ENCODE data around the gene CSTF1. TPM values are rescaled to one million over a fixed set of nuclear protein-coding genes. Genes with fewer than 3 reads are reported as not detected.

Gene CSTF1
- total RNA-seq, 1 donor from 2014 or later: 19.5 TPM

GRCh38 chr20:56422824-56423189 is 30.4 kb downstream of the CSTF1 start:
- DNase-seq: no peak
- intact Hi-C loops (cut with micrococcal nuclease): no loop called here
- peak; percentile 41 for ATAC-seq

- intact Hi-C loops (cut with micrococcal nuclease): no loop called here
- ATAC-seq (no peak), DNase-seq (no peak)
Measured at GRCh38 chr20:56423211-56423610, 30.8 kb downstream of the CSTF1 start.

- ATAC-seq (no peak), DNase-seq (no peak)
- intact Hi-C loops (cut with micrococcal nuclease): no loop called here
Measured at GRCh38 chr20:56423886-56424285, 31.4 kb downstream of the CSTF1 start.

GRCh38 chr20:56424931-56425330 is 32.5 kb downstream of the CSTF1 start:
- no peak for ATAC-seq
- intact Hi-C loops (cut with micrococcal nuclease): no loop called here
- DNase-seq: no peak

- DNase-seq: no peak
Measured at GRCh38 chr20:56426026-56426425, 33.6 kb downstream of the CSTF1 start.

GRCh38 chr20:56426926-56427325 is 34.5 kb downstream of the CSTF1 start:
- DNase-seq (no peak), ATAC-seq (no peak)
- intact Hi-C loops (cut with micrococcal nuclease): no loop called here

More at GRCh38 chr20:56426026-56426425, 33.6 kb downstream of the CSTF1 start:
- ATAC-seq: no peak
- intact Hi-C loops (cut with micrococcal nuclease): no loop called here

GRCh38 chr20:56427797-56428196 is 35.4 kb downstream of the CSTF1 start:
- ATAC-seq: no peak
- DNase-seq: no peak
- intact Hi-C loops (cut with micrococcal nuclease): no loop called here

GRCh38 chr20:56428410-56428809 is 36.0 kb downstream of the CSTF1 start:
- intact Hi-C loops (cut with micrococcal nuclease): no loop called here
- DNase-seq (no peak), ATAC-seq (no peak)

- no peak for DNase-seq
- intact Hi-C loops (cut with micrococcal nuclease): no loop called here
- ATAC-seq: no peak
Measured at GRCh38 chr20:56428881-56429280, 36.4 kb downstream of the CSTF1 start.

GRCh38 chr20:56429502-56429901 is 37.1 kb downstream of the CSTF1 start:
- intact Hi-C loops (cut with micrococcal nuclease): no loop called here
- ATAC-seq: no peak
- DNase-seq: no peak

GRCh38 chr20:56429941-56430340 is 37.5 kb downstream of the CSTF1 start:
- ATAC-seq (no peak), DNase-seq (no peak)
- intact Hi-C loops (cut with micrococcal nuclease): no loop called here

GRCh38 chr20:56430461-56430860 is 38.0 kb downstream of the CSTF1 start:
- intact Hi-C loops (cut with micrococcal nuclease): no loop called here
- ATAC-seq (peak; percentile 35), DNase-seq (no peak)

- intact Hi-C loops (cut with micrococcal nuclease): no loop called here
- ATAC-seq (no peak), DNase-seq (no peak)
Measured at GRCh38 chr20:56430957-56431356, 38.5 kb downstream of the CSTF1 start.

GRCh38 chr20:56431471-56431870 is 39.0 kb downstream of the CSTF1 start:
- intact Hi-C loops (cut with micrococcal nuclease): no loop called here
- ATAC-seq (no peak), DNase-seq (no peak)

GRCh38 chr20:56433221-56433879 is 40.9 kb downstream of the CSTF1 start:
- DNase-seq (no peak), ATAC-seq (no peak)
- intact Hi-C loops (cut with micrococcal nuclease): no loop called here

- ATAC-seq (peak; percentile 48), DNase-seq (no peak)
- intact Hi-C loops (cut with micrococcal nuclease): no loop called here
Measured at GRCh38 chr20:56433880-56434255, 41.4 kb downstream of the CSTF1 start.

GRCh38 chr20:56437196-56437960 is 44.9 kb downstream of the CSTF1 start:
- DNase-seq (no peak), ATAC-seq (no peak)
- intact Hi-C loops (cut with micrococcal nuclease): no loop called here

GRCh38 chr20:56438284-56438683 is 45.8 kb downstream of the CSTF1 start:
- ATAC-seq (no peak), DNase-seq (no peak)
- intact Hi-C loops (cut with micrococcal nuclease): no loop called here

- DNase-seq (peak; percentile 82), ATAC-seq (peak; percentile 92)
- intact Hi-C loops (cut with micrococcal nuclease): no loop called here
Measured at GRCh38 chr20:56439771-56440291, 47.4 kb downstream of the CSTF1 start.

GRCh38 chr20:56440346-56441007 is 48.0 kb downstream of the CSTF1 start:
- intact Hi-C loops (cut with micrococcal nuclease): no loop called here
- DNase-seq (no peak), ATAC-seq (no peak)

Measured in left ventricle myocardium superior (tissue), 1 donor.